ENCODE data around the gene TATDN3.
"Not testable (repeated sequence)": the region's sequence is repeated elsewhere in the genome, so short reads cannot be mapped to it uniquely, and the experiment has no call there.

Gene TATDN3

GRCh38 chr1:212777151-212777550 is 14.5 kb upstream of the TATDN3 start:
- DNase-seq = no peak

- not testable (repeated sequence) for DNase-seq
Observed at GRCh38 chr1:212779086-212779485, 12.6 kb upstream of the TATDN3 start.

GRCh38 chr1:212780759-212781158 is 10.9 kb upstream of the TATDN3 start:
- DNase-seq = no peak

GRCh38 chr1:212781225-212781624 is 10.5 kb upstream of the TATDN3 start:
- no peak for DNase-seq

- DNase-seq = peak; percentile 51
Observed at GRCh38 chr1:212782422-212783154, 9.1 kb upstream of the TATDN3 start.

- no peak for DNase-seq
Observed at GRCh38 chr1:212783976-212784375, 7.7 kb upstream of the TATDN3 start.

GRCh38 chr1:212785871-212786270 is 5.8 kb upstream of the TATDN3 start:
- DNase-seq = no peak

- DNase-seq = no peak
Observed at GRCh38 chr1:212791261-212791675, 426 bp upstream of the TATDN3 start.

- DNase-seq = no peak
Observed at GRCh38 chr1:212792396-212792908, 758 bp downstream of the TATDN3 start.

- DNase-seq = no peak
Observed at GRCh38 chr1:212794561-212795014, 2.9 kb downstream of the TATDN3 start.

GRCh38 chr1:212797681-212798080 is 6.0 kb downstream of the TATDN3 start:
- no peak for DNase-seq

GRCh38 chr1:212805767-212806166 is 14.1 kb downstream of the TATDN3 start:
- DNase-seq = no peak

GRCh38 chr1:212814537-212815334 is 23.0 kb downstream of the TATDN3 start:
- DNase-seq = peak; percentile 44

GRCh38 chr1:212816567-212817278 is 25.0 kb downstream of the TATDN3 start:
- DNase-seq = no peak

GRCh38 chr1:212819726-212820125 is 28.0 kb downstream of the TATDN3 start:
- DNase-seq = no peak

- no peak for DNase-seq
Observed at GRCh38 chr1:212820969-212821368, 29.3 kb downstream of the TATDN3 start.

GRCh38 chr1:212822956-212823355 is 31.3 kb downstream of the TATDN3 start:
- DNase-seq = no peak

- DNase-seq = no peak
Observed at GRCh38 chr1:212824201-212824600, 32.5 kb downstream of the TATDN3 start.

GRCh38 chr1:212825798-212826452 is 34.2 kb downstream of the TATDN3 start:
- no peak for DNase-seq

GRCh38 chr1:212827171-212827776 is 35.6 kb downstream of the TATDN3 start:
- DNase-seq = no peak

- no peak for DNase-seq
Observed at GRCh38 chr1:212827831-212828278, 36.2 kb downstream of the TATDN3 start.

GRCh38 chr1:212828395-212828794 is 36.7 kb downstream of the TATDN3 start:
- no peak for DNase-seq
